ENCODE data around the gene SLC12A8. TPM values are rescaled to one million over a fixed set of nuclear protein-coding genes. Genes with fewer than 3 reads are reported as not detected.

SLC12A8 gene
- total and polyA plus RNA-seq, 2 of the 13 experiments (the other 11 are each of a cell fraction or from before 2014, with no cell fraction given), result 0.44 to 0.71 TPM

DNA sequence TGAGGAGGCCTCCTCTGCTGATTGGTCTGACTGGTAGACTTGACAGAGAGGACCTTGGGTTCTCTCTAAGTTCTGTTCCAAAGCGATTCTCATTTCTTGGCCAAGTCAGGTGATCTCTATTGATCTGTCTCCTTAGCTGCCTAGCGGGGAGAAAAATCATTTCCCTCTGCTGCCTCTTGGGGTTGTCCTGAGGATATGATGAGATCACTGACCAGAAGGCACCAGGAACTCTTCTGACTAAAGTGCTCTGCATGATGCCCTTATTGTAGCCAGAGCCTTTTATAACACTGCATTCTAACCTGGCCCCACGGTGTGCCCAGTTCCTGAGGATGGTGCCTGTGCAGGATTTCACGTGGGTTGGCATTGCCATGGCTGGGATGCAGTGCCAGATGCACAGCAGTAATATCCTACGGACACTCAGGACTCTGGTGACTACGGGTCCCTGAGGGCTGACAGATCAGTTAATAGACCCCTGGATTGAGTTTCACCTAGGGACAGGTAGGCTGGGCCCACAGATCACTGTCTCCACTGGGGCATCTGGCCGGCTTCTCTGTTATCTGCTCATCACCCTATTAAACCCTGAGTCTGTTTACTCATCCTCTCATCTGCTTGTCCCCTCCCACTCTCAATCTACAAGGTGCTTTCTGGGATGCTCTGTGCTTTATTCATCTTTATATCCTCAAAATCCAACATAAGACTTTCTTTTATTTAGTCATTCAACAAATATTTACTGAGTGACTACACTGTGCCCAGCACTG, 152.9 kb downstream of the SLC12A8 start:
- ChIA-PET CTCF (ENCODE audit: low intra/inter-chr PET ratio, low total read pairs) (no interaction called here), POLR2A (interaction anchor here (1.6 kb wide), 1 partner anchor 59 kb away, joined by 3 read pairs; no protein-coding TSS in a partner anchor)
- FAIRE-seq (peak; percentile 18), ATAC-seq (no peak), DNase-seq (ENCODE audit: low spot score) (no peak)
- no TSS peak for BruUV-seq (replicated peaks)
- H4K20me1 ChIP-seq (ENCODE audit: insufficient read depth, low read length), result no peaks in the 10 kb centered on the region
- H3K27me3 ChIP-seq (ENCODE audit: control insufficient read depth in 1 of 2, insufficient read depth in 2 of 2, low read length in 2 of 2), result peaks cover 0 to 30% of the 10 kb centered on the region in 2 experiments; a peak in 4 of 5 replicates
- intact Hi-C loops (cut with micrococcal nuclease; ENCODE audit: unreplicated experiment), result loop anchor here (10.0 kb wide), 1 partner anchor 95 kb away; no protein-coding TSS in a partner anchor
- no peak overlapping the region for H3K27ac ChIP-seq (ENCODE audit: extremely low read length, insufficient read depth, low read length)
- WGBS (ENCODE audit: low lambda C conversion rate), result 17% methylated on average over 3 of the region's 7 CpGs
- no peak overlapping the region for H2AFZ ChIP-seq (ENCODE audit: low read length)
- H3K36me3 ChIP-seq (replicated peaks in 1 of 2; ENCODE audit: control insufficient read depth in 1 of 2, insufficient read depth in 2 of 2, low read length in 2 of 2), result no peaks in the 10 kb centered on the region
- in situ Hi-C loops (cut with HindIII; ENCODE audit: extremely low pct_ligation_motif_present, low pct_unique_long_range_greater_than_20kb), result no loop called here
- no peak overlapping the region for H3K9ac ChIP-seq (ENCODE audit: insufficient read depth, low read depth, low read length)
- no peak overlapping the region for H3K4me3 ChIP-seq (replicated peaks in 1 of 3; ENCODE audit: insufficient read depth in 1 of 3, low read depth in 2 of 3, low read length in 3 of 3)
- H3K4me2 ChIP-seq (ENCODE audit: low read depth, low read length), result 0 out of 2 replicates have a peak overlapping the region, but pooled peaks have one; percentile 1
- no peaks in the 10 kb centered on the region for H3K9me3 ChIP-seq (ENCODE audit: low read length)
- H3K4me1 ChIP-seq (ENCODE audit: insufficient read depth, low read length), result peaks cover 75% of the 10 kb centered on the region
- peaks cover 4% of the 10 kb centered on the region for H3K79me2 ChIP-seq (ENCODE audit: insufficient read depth, low read length)
- TF ChIP-seq ZNF7 (CRISPR knock-in tag; IDR thresholded peaks at IDR 0.05), result peak; percentile 65
- TF ChIP-seq, protein P1, sequence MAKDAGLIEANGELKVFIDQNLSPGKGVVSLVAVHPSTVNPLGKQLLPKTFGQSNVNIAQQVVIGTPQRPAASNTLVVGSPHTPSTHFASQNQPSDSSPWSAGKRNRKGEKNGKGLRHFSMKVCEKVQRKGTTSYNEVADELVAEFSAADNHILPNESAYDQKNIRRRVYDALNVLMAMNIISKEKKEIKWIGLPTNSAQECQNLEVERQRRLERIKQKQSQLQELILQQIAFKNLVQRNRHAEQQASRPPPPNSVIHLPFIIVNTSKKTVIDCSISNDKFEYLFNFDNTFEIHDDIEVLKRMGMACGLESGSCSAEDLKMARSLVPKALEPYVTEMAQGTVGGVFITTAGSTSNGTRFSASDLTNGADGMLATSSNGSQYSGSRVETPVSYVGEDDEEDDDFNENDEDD (CRISPR knock-in tag; IDR thresholded peaks at IDR 0.05; ENCODE audit: borderline replicate concordance), result no peak
- TF ChIP-seq KDM6A (CRISPR knock-in tag; IDR thresholded peaks at IDR 0.05; ENCODE audit: low read depth), result no peak
- no peak for TF ChIP-seq CREM (IDR thresholded peaks at IDR 0.05)
- no peak for TF ChIP-seq CREM (CRISPR knock-in tag; IDR thresholded peaks at IDR 0.05)
- TF ChIP-seq ONECUT2 (CRISPR knock-in tag; IDR thresholded peaks at IDR 0.05), result peak; percentile 62

DNA sequence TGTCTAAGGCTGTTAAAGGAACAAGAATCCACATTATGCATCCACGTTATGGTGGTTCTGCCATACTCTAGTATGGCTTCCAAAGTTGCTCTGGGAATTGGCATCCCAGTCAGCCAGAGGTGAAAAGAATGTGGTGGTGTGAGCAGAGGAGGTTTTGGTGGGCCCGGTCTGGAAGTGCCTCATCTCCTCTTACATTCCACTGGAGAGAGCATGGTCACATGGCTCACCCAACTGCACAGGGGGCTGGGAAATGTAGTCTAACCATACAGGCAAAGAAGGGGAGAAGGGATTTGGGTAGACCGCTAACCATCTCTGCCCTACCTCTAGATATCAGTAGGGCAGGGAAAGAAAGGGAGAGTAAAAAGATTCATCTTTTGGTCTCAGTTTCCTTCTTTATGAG, 153.6 kb downstream of the SLC12A8 start:
- WGBS (ENCODE audit: low lambda C conversion rate), result 76% methylated on average over 3 of the region's 3 CpGs
- Histone ChIP-seq H3K79me2 (ENCODE audit: insufficient read depth, low read length) (peaks cover 7% of the 10 kb centered on the region), H3K36me3 (replicated peaks in 1 of 2; ENCODE audit: control insufficient read depth in 1 of 2, insufficient read depth in 2 of 2, low read length in 2 of 2) (peaks cover 0 to under 1% of the 10 kb centered on the region in 2 experiments; a peak in 1 of 5 replicates), H4K20me1 (ENCODE audit: insufficient read depth, low read length) (no peaks in the 10 kb centered on the region), H3K4me2 (ENCODE audit: low read depth, low read length) (no peak overlapping the region), H3K9ac (ENCODE audit: insufficient read depth, low read depth, low read length) (no peak overlapping the region), H3K4me1 (ENCODE audit: insufficient read depth, low read length) (peaks cover 72% of the 10 kb centered on the region), H3K27me3 (ENCODE audit: control insufficient read depth in 1 of 2, insufficient read depth in 2 of 2, low read length in 2 of 2) (peaks cover 0 to 30% of the 10 kb centered on the region in 2 experiments; a peak in 4 of 5 replicates), H2AFZ (ENCODE audit: low read length) (no peak overlapping the region), H3K27ac (ENCODE audit: extremely low read length, insufficient read depth, low read length) (no peak overlapping the region), H3K4me3 (replicated peaks in 1 of 3; ENCODE audit: insufficient read depth in 1 of 3, low read depth in 2 of 3, low read length in 3 of 3) (no peak overlapping the region), H3K9me3 (ENCODE audit: low read length) (no peaks in the 10 kb centered on the region)
- ChIA-PET CTCF (ENCODE audit: low intra/inter-chr PET ratio, low total read pairs) (no interaction called here), POLR2A (interaction anchor here (1.6 kb wide), 1 partner anchor 58 kb away, joined by 3 read pairs; no protein-coding TSS in a partner anchor)
- BruUV-seq (replicated peaks), result no TSS peak
- ATAC-seq (no peak), DNase-seq (ENCODE audit: low spot score) (no peak), FAIRE-seq (no peak)
- TF ChIP-seq, protein P2, sequence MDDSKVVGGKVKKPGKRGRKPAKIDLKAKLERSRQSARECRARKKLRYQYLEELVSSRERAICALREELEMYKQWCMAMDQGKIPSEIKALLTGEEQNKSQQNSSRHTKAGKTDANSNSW (CRISPR knock-in tag; IDR thresholded peaks at IDR 0.05; ENCODE audit: borderline replicate concordance), result no peak
- peak; percentile 51; the same call in 1 of the 2 replicates for TF ChIP-seq THAP11 (CRISPR knock-in tag; IDR thresholded peaks at IDR 0.05)
- in situ Hi-C loops (cut with HindIII; ENCODE audit: extremely low pct_ligation_motif_present, low pct_unique_long_range_greater_than_20kb) (no loop called here), intact Hi-C loops (cut with micrococcal nuclease; ENCODE audit: unreplicated experiment) (loop anchor here (10.0 kb wide), 1 partner anchor 96 kb away; no protein-coding TSS in a partner anchor)

Measured in HepG2 (cell line).